T-helper 9 cell (primary cell): ENCODE results near the gene MAGEA9B.
"Not testable (repeated sequence)": the region's sequence is repeated elsewhere in the genome, so short reads cannot be mapped to it uniquely, and the experiment has no call there.

Source experiments
- DNase-seq: peaks from one replicate; pipeline ENCODE4 v3.0.0-alpha.2; 2020

Gene MAGEA9B

DNA sequence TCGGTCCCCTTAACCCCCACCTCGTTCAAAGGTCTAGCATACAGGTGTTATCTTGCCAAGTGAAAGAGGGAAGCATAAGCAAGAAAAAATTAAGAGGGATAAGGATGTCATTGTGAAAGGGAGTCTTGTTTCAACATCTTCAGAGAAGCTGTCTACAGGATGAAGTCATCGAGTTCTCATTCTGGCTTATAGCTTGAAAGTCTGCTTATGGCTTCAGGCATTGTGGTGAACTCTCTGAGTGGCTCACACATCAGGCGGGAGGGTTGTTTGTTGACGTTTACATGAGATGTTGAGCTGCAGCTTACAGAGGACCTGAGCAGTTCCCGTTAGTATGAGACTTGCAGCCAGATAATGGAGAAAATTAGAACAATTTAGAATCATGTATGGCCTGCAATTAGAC is 16.6 kb downstream of the MAGEA9B start:
- DNase-seq = no peak

DNA sequence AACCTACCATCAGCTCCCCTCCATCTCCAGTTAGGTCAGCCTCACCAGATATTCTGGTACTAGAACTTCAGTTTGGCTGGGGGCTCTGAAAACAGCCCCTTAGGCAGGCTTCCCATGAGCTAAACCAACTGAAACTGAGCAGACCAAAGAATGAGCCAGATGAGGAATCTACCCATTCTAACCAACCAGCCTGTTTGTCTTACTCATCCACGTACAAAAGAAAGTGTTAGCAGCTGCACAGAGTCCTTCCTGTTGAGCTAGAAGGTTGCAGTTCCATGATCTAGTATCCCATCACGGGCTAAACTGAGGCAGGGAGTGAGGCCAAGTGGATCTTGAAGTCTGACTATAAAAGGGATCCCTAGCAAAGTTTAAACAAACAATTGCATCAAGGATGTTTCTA is 17.5 kb downstream of the MAGEA9B start:
- no peak for DNase-seq

DNA sequence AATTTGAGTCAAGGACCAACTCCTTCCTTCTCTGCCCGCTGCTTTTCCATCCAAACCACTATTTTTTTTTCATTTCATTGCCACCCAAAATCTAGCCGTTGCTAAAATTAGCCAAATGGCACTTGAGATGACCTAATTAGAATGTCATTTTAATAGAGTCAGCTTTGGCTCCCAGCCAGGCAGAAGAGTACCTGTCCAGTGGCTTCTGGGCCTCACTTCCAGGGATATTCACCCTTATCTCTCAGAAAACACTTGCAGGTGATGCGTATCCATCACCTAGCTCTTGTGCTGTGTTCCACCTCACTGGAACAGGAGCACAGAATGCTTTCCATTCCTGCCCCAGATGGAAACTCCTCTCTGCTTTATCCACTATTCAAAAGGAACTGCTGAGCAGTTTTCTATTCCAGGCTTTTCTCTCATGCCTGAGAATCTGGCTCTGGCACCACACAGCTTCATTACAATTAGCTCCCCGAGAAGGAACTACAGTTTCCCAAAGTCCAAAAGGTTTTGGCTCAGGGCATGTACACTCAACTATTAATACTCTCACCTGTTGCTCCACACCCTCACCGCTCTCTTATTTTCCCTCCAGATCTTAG is 18.5 kb downstream of the MAGEA9B start:
- no peak for DNase-seq

- no peak for DNase-seq
These were observed 19.4 kb downstream of the MAGEA9B start for GRCh38 chrX:149567621-149568417.

- DNase-seq = no peak
These were observed 23.9 kb downstream of the MAGEA9B start for GRCh38 chrX:149563359-149563758.

DNA sequence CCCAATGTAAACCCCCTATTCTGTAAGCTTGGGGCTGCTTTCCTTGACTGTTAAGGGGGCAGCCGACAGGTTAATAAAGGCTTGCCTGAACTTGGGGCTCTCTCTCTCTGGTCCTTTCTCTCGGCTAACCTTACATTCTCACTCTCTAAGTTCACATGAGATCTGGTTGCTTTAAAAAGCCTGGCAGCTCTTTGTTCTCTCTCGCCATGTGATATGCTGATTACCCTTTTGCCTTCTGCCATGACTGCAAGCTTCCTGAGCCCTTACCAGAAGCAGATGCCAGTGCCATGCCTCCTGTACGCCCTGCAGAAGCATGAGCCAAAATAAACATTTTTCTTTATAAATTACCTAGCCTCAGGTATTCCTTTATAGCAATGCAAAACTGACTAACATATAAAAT is 32.0 kb downstream of the MAGEA9B start:
- not testable (repeated sequence) for DNase-seq

DNA sequence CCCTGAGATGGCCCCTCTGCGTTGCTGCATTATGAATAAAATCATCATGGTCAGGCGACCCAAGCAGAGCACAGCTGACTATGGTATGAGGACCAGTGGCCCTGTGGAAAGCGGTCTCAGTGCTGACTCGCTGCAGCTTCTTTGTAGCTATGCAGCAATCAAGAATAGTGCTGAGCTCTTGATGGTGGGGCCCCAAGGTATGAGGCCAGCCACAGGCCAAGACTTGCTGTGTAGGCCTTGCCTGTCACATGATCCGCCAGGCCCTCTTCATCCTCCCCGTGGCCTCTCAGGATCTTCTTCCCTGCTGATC is 35.4 kb downstream of the MAGEA9B start:
- not testable (repeated sequence) for DNase-seq

DNA sequence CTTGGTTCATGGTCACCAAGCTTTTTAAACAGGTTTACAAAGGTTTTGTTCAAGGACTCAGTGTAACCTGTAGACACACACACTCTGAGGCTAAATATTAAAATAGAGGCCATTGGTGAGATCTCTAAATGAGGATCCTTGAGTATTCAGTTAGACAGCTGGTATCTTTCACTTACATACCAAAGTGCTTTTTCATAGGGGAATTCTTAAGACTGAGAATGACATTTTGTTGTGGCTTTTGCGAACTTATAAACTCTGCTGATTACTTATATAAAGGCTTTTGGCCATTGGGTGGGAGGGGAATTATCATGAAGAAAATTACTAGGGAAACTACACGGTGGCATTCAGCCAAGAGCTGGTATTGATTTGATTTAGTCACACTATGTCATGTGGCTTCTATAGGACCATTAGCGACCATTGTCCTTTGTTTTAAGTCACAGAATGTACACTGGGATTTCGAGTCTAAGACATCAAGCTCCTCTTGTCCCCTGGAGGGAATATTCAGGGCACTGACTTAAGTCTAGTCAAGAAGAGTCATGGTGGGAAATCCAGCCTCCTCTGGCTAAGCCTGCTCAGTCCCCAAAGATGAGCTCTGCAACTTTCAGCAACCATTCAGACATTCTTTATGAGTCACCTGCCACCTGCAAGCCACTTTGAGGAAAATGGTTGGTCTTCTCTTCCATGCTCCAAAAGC is 35.9 kb downstream of the MAGEA9B start:
- DNase-seq = not testable (repeated sequence)

DNA sequence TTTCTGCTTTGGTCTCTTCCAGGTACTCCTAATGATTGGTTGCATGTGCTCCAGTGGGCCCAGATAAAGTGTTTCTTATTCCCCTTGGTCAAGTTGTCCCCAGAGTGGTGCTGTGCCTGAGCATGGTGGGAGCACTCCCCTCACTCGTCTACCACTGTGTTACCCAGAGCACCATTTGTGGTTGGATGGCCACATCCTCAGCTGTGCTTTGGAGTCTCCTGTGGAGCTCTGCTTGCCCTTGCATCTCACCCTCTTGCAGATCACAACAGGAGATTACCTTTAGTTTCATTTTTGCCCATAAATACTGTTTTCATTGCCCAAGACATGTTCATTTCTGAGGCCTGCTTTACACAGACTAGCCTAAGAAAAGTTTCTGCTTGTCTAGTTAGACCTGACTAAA is 36.8 kb downstream of the MAGEA9B start:
- DNase-seq = not testable (repeated sequence)

- not testable (repeated sequence) for DNase-seq
These were observed 37.6 kb downstream of the MAGEA9B start, which contains the start of gene HSFX3 for GRCh38 chrX:149549701-149550100. TSS of gene HSFX3 (minus strand) at chrX:149549924. CDS start at chrX:149549852, 72 bp downstream.

GRCh38 chrX:149547782-149548181 is 39.5 kb downstream of the MAGEA9B start:
- not testable (repeated sequence) for DNase-seq

DNA sequence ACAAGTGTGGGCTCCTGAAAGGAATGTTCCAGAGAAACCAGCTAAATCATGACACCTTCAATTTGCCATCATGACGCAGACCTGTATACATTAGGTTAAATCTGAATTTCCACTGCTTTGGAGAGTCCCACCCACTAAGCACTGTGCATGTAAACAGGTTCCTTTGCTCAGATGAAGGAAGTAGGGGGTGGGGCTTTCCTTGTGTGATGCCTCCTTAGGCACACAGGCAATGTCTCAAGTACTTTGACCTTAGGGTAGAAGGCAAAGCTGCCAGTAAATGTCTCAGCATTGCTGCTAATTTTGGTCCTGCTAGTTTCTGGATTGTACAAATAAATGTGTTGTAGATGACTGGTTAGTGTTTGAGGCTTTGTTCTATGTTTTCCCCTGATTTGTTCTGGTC is 40.3 kb downstream of the MAGEA9B start:
- DNase-seq = not testable (repeated sequence)

- DNase-seq = not testable (repeated sequence)
These were observed 41.4 kb downstream of the MAGEA9B start for GRCh38 chrX:149545545-149546543.

DNA sequence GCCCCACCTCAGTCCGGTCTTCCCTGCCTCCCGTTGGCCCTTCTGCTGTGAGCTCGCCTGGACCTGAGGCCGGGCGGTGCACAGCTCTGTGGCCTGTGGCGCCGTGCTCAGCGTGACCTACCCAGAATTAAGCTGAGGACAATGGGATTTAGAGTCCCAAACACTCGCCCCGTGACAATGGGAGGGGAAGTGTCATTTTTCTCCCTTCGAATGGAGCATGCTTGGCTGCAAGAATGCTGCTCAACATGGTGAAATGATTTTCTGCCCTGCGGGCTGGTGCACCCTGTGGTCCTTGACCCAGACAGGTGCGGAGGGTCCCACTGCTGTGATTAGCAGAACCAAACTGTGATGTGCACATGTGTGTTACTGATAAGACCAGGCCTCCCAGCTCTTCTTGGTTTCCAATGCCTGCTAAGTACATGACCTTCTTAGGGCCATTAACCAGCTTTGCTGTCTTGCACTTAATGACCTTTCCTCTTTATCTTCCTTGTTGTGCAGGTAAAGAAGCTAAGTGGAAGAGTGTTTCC is 45.7 kb downstream of the MAGEA9B start:
- DNase-seq = no peak

DNA sequence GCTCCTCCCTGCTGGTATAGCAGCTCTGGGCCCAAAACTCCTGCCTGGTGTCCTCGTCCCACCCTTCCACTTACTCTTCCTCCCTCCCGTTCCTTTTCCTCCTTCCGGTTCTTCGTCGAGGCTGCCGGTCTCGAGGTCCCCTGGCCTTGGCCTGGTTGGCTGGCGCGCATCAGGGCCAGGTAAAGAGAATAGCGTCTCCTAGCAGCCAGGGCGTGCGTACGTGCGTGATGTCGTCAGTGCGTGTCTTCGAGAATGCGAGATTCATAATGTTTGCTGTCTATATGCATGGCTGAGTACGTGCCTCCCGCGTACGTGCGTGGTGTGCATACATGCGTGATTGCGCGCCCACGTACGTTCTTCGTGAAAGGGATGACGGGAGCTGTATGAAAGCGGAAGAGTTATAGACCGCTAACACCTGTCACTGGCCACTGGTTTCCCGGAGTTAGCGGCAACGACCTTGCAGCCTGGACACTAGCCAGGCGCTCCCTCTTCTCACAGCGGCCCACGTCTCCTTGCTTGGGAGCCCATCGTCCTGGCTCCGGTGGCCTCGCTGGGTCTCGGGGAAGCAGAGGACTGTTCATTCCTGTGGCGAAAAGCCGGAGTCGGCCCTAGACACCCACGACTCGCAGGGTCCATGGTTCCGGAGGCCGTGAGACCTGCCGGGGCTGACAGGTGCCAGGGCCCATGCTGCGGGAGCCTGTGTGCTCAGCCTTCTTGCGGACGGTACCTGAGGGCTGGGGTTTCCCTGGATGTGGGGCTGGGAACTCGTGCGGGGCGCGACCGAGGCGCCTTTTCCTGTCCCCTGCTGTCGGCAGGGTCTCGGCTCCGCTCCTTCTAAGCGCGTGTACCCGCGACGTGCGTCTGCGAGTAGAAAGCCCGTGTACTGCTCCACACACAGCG is 46.4 kb downstream of the MAGEA9B start, which contains the start of gene EOLA1:
EOLA1 (plus strand) TSS at position 392 of the 900 bp plus-strand sequence. CDS start 4,619 bp downstream, outside the sequence.
- DNase-seq = peak; percentile 73

- peak; percentile 88 for DNase-seq
These were observed 47.1 kb downstream of the MAGEA9B start for GRCh38 chrX:149540131-149540620.

GRCh38 chrX:149539283-149540130 is 47.8 kb downstream of the MAGEA9B start:
- DNase-seq = peak; percentile 74

GRCh38 chrX:149537474-149537873 is 49.8 kb downstream of the MAGEA9B start:
- not testable (repeated sequence) for DNase-seq

- DNase-seq = not testable (repeated sequence)
These were observed 52.2 kb downstream of the MAGEA9B start for GRCh38 chrX:149534926-149535602.
